K562 (cell line): ENCODE measurements around the gene EFNA2. TPM values are rescaled to one million over a fixed set of nuclear protein-coding genes. Genes with fewer than 3 reads are reported as not detected.

Experiments used
- COPS2 ChIP-seq: fragments of 450-650 bp; conservative IDR thresholded peaks from 2 replicates; pipeline ENCODE4 v1.6.1; 2016; ENCODE audit warnings: mild to moderate bottlenecking, moderate library complexity
- CREBBP ChIP-seq: IDR thresholded peaks from one replicate; pipeline ENCODE4 v1.6.1; 2012; ENCODE audit warnings: low read depth, mild to moderate bottlenecking, control low read depth, inconsistent platforms, low read length
- CTBP1 ChIP-seq: fragments of 450-650 bp; IDR thresholded peaks from 2 replicates; pipeline ENCODE4 v1.6.1; 2016; ENCODE audit warnings: borderline replicate concordance
- DMBX1 ChIP-seq: fragments of 250-450 bp; sonication (Bioruptor Pico); IDR thresholded peaks from 2 replicates; pipeline ENCODE4 v1.8.0; 2022; ENCODE audit warnings: inconsistent platforms, mild to moderate bottlenecking, moderate library complexity, borderline replicate concordance
- GABPB1 ChIP-seq: sonication (generic); formaldehyde crosslinking; IDR thresholded peaks from 2 replicates; pipeline ENCODE4 v1.8.0; 2022; ENCODE audit warnings: mild to moderate bottlenecking, missing genetic modification reagents
- GABPB2 ChIP-seq: fragments of 250-450 bp; sonication (Bioruptor Pico); conservative IDR thresholded peaks from 2 replicates; pipeline ENCODE4 v1.5.1; 2021; ENCODE audit warnings: mild to moderate bottlenecking
- GTF2E2 ChIP-seq: fragments of 200-800 bp; sonication (Bioruptor generic); IDR thresholded peaks from 2 replicates; pipeline ENCODE4 v1.6.1; 2016; ENCODE audit warnings: missing genetic modification characterization, missing compliant biosample characterization
- HDGF ChIP-seq: fragments of 450-650 bp; IDR thresholded peaks from 2 replicates; pipeline ENCODE4 v1.6.1; 2016
- KAT8 ChIP-seq: fragments of 450-650 bp; IDR thresholded peaks from 2 replicates; pipeline ENCODE4 v1.6.1; 2016; ENCODE audit warnings: low read depth, mild to moderate bottlenecking
- KDM1A ChIP-seq, 2 experiments: fragments of 450-650 bp; IDR thresholded peaks; 2 replicates each; pipeline ENCODE4 v1.6.1; 2016; ENCODE audit warnings: mild to moderate bottlenecking in 2 of 2
- MTA2 ChIP-seq: fragments of 450-650 bp; IDR thresholded peaks from 2 replicates; pipeline ENCODE4 v1.6.1; 2016; ENCODE audit warnings: low read depth
- NR2C1 ChIP-seq, 2 experiments: fragments of 450-650 bp; IDR thresholded peaks; 2 replicates each; pipeline ENCODE4 v1.6.1; 2017; ENCODE audit warnings: mild to moderate bottlenecking in 2 of 2, antibody characterized with exemption in 1 of 2, inconsistent platforms in 1 of 2, missing compliant biosample characterization in 1 of 2, missing genetic modification characterization in 1 of 2
- PCBP1 ChIP-seq: fragments of 200-400 bp; formaldehyde crosslinking; IDR thresholded peaks from 2 replicates; pipeline ENCODE4 v1.6.1; 2018; ENCODE audit warnings: mild to moderate bottlenecking, low read depth, low read length; ENCODE audit not compliant: poor library complexity, severe bottlenecking
- POLR2AphosphoS2 ChIP-seq: IDR thresholded peaks from 2 replicates; pipeline ENCODE4 v1.6.1; 2012; ENCODE audit warnings: low read length, improper control_type of control experiment
- RNF2 ChIP-seq: sonication (generic); IDR thresholded peaks from 2 replicates; pipeline ENCODE4 v1.6.1; 2016
- SP1 ChIP-seq: sonication (generic); formaldehyde crosslinking; IDR thresholded peaks from 2 replicates; pipeline ENCODE4 v1.8.1; 2022; ENCODE audit warnings: mild to moderate bottlenecking, missing genetic modification reagents
- STAG1 ChIP-seq: sonication (generic); formaldehyde crosslinking; IDR thresholded peaks from 2 replicates; pipeline ENCODE4 v1.5.0; 2020; ENCODE audit warnings: missing genetic modification reagents, borderline replicate concordance
- TCF3 ChIP-seq: sonication (generic); formaldehyde crosslinking; IDR thresholded peaks from 2 replicates; pipeline ENCODE4 v1.4.0; 2020; ENCODE audit warnings: mild to moderate bottlenecking, missing genetic modification reagents
- TCF7L2 ChIP-seq: fragments of 150-350 bp; IDR thresholded peaks from 2 replicates; pipeline ENCODE4 v1.6.1; 2016; ENCODE audit warnings: low read depth, mild to moderate bottlenecking, low read length, moderate library complexity
- ZNF143 ChIP-seq: sonication (generic); formaldehyde crosslinking; IDR thresholded peaks from 2 replicates; pipeline ENCODE4 v1.9.0; 2022; ENCODE audit warnings: mild to moderate bottlenecking, missing genetic modification reagents
- ZNF253 ChIP-seq: fragments of 250-450 bp; sonication (Bioruptor Pico); conservative IDR thresholded peaks from 2 replicates; pipeline ENCODE4 v1.6.1; 2021; ENCODE audit warnings: mild to moderate bottlenecking
- ZNF324 ChIP-seq: fragments of 250-450 bp; sonication (Bioruptor Pico); IDR thresholded peaks from 2 replicates; pipeline ENCODE4 v1.4.0; 2020; ENCODE audit warnings: mild to moderate bottlenecking
- ZNF347 ChIP-seq: fragments of 450-650 bp; formaldehyde crosslinking; IDR thresholded peaks from 2 replicates; pipeline ENCODE4 v1.4.0; 2020; ENCODE audit warnings: low read depth, mild to moderate bottlenecking, moderate library complexity
- ZNF436 ChIP-seq: fragments of 250-450, 450-650 bp; sonication (Bioruptor Pico); formaldehyde crosslinking; IDR thresholded peaks from 2 replicates; pipeline ENCODE4 v1.7.0; 2020; ENCODE audit warnings: mild to moderate bottlenecking
- ZNF764 ChIP-seq: fragments of 250-450 bp; sonication (Bioruptor Pico); IDR thresholded peaks from 2 replicates; pipeline ENCODE4 v1.4.0; 2020; ENCODE audit warnings: low read depth, mild to moderate bottlenecking, moderate library complexity
- polyA plus RNA-seq, 8 experiments: library from polyadenylated mRNA; depleted of rRNA in 4 of 8; stranded (reverse) in 5 of 8; unstranded in 3 of 8; fragments of >200 nt; fragmentation: Nextera tagmentation in 2 of 8; fragmentation: Illumina TruSeq in 1 of 8; extraction: Ambion mirVana in 2 of 8; extraction: Trizol in 1 of 8; gene quantifications; 2 replicates each; pipeline versions ENCODE4 v1.2.1 to v1.2.3, GENCODE V29; 2011 to 2014; ENCODE audit warnings: inconsistent platforms in 1 of 8, missing spikeins in 1 of 8
- total RNA-seq, 7 experiments: library from RNA; depleted of rRNA in 6 of 7; stranded (reverse); fragments of >200 nt in 6 of 7; fragmentation: Illumina TruSeq in 2 of 7; extraction: Trizol in 2 of 7; gene quantifications; 2 replicates each; pipeline versions ENCODE4 v1.2.1 to v1.2.3, GENCODE V29; 2011 to 2021; ENCODE audit warnings: low replicate concordance in 1 of 7
- TF ChIP-seq, protein P1 (sequence below): fragments of 450-650 bp; IDR thresholded peaks from 2 replicates; pipeline ENCODE4 v1.6.1; 2018; ENCODE audit not compliant: partially characterized antibody
- TF ChIP-seq, protein P2 (sequence below): sonication (generic); formaldehyde crosslinking; IDR thresholded peaks from 2 replicates; pipeline ENCODE4 v1.5.0; 2020; ENCODE audit warnings: missing genetic modification reagents

The EFNA2 gene
- total and polyA plus RNA-seq, 9 of the 15 experiments (the other 6 are each of a cell fraction or from before 2014, with no cell fraction given) = 0.11 to 0.44 (median 0.15) TPM; not detected in 6

DNA sequence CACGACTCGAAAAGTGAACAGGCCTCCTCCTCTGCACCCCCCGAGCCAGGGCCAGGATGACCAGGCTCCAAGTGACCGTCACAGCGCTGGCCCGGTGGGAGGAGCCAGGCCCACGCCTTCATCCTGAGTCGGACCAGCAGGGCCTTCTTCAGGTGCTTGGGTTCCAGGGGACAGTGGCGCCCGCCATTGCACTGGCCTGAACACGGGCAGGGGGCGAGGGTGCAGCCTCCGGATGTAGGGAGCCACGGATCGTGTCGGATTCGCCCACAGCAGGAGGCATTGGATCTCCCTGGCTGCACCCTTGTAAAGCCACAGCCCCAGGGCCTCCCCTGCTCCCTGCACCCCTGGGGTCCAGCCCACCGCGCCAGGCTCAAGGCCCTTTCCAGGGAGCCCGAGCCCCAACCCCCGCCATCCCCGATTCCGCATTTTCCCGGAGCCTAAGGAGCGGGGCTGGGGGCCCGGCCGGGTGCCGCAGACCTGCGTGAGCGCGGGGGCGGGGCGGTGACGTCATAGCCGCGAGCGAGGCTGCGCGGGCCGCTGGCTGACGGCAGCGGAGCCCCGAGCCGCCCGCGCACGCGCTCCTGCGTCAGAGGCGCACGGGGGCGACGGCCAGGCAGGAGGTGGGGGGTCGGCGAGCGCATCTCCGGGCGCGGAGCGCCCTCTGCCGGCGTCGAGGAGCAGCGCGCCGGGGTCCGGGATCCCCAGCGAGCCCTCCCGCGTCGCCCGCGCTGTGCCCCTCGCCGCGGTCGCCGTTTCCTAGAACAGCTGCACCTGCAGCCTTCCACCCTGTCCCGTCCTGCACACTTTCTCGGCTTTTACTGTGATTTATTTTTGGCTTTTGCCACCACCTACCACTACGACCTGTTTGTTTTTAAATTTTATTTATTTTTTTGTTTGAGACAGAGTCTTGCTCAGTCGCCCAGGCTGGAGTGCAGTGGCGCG is 45.6 kb upstream of the EFNA2 start (continued):
- TF ChIP-seq TCF7L2 = no peak
- no peak for TF ChIP-seq CREBBP
- TF ChIP-seq, protein P1, sequence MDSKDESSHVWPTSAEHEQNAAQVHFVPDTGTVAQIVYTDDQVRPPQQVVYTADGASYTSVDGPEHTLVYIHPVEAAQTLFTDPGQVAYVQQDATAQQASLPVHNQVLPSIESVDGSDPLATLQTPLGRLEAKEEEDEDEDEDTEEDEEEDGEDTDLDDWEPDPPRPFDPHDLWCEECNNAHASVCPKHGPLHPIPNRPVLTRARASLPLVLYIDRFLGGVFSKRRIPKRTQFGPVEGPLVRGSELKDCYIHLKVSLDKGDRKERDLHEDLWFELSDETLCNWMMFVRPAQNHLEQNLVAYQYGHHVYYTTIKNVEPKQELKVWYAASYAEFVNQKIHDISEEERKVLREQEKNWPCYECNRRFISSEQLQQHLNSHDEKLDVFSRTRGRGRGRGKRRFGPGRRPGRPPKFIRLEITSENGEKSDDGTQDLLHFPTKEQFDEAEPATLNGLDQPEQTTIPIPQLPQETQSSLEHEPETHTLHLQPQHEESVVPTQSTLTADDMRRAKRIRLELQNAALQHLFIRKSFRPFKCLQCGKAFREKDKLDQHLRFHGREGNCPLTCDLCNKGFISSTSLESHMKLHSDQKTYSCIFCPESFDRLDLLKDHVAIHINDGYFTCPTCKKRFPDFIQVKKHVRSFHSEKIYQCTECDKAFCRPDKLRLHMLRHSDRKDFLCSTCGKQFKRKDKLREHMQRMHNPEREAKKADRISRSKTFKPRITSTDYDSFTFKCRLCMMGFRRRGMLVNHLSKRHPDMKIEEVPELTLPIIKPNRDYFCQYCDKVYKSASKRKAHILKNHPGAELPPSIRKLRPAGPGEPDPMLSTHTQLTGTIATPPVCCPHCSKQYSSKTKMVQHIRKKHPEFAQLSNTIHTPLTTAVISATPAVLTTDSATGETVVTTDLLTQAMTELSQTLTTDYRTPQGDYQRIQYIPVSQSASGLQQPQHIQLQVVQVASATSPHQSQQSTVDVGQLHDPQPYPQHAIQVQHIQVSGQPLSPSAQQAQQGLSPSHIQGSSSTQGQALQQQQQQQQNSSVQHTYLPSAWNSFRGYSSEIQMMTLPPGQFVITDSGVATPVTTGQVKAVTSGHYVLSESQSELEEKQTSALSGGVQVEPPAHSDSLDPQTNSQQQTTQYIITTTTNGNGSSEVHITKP = peak; percentile 55
- TF ChIP-seq MTA2 = no peak
- TF ChIP-seq, protein P2, sequence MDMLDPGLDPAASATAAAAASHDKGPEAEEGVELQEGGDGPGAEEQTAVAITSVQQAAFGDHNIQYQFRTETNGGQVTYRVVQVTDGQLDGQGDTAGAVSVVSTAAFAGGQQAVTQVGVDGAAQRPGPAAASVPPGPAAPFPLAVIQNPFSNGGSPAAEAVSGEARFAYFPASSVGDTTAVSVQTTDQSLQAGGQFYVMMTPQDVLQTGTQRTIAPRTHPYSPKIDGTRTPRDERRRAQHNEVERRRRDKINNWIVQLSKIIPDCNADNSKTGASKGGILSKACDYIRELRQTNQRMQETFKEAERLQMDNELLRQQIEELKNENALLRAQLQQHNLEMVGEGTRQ = no peak
- TF ChIP-seq ZNF143 (CRISPR knock-in tag) = no peak
- no peak for TF ChIP-seq DMBX1 (CRISPR knock-in tag)
- TF ChIP-seq SP1 (CRISPR knock-in tag) = peak; percentile 62
- TF ChIP-seq RNF2 = 0 out of 2 replicates have a peak, but pooled peaks have one; percentile 20
- no peak for TF ChIP-seq KAT8
- no peak for TF ChIP-seq GTF2E2 (tag)
- no peak for TF ChIP-seq TCF3 (CRISPR knock-in tag)
- no peak for TF ChIP-seq ZNF347 (CRISPR knock-in tag)
- TF ChIP-seq ZNF253 (CRISPR knock-in tag) = no peak
- no peak for TF ChIP-seq HDGF
- TF ChIP-seq GABPB1 = no peak
- no peak for TF ChIP-seq ZNF764 (CRISPR knock-in tag)
- TF ChIP-seq GABPB2 (CRISPR knock-in tag) = no peak
- TF ChIP-seq ZNF324 (CRISPR knock-in tag) = no peak
- TF ChIP-seq KDM1A (IDR thresholded peaks at IDR 0.05) = no peak
- peak; percentile 95 for TF ChIP-seq CTBP1
- no peak for TF ChIP-seq PCBP1
- TF ChIP-seq COPS2 = no peak
- no peak for TF ChIP-seq ZNF436 (CRISPR knock-in tag)
- no peak for TF ChIP-seq NR2C1 (IDR thresholded peaks at IDR 0.05)
- TF ChIP-seq NR2C1 (tag; IDR thresholded peaks at IDR 0.05) = no peak
- TF ChIP-seq STAG1 (CRISPR knock-in tag) = peak; percentile 58; the same call in 1 of the 2 replicates
- TF ChIP-seq POLR2AphosphoS2 = no peak
